Measurements from ENCODE around the gene BMAL2. TPM values are rescaled to one million over a fixed set of nuclear protein-coding genes. Genes with fewer than 3 reads are reported as not detected.

Gene BMAL2
- total RNA-seq, 6 donors from 2014 or later: 2.1 to 7.5 (median 3.1) TPM

- WGBS, 2 donors: 91 to 96% methylated on average over 2 of the region's 2 CpGs
- H3K27ac ChIP-seq: no peak overlapping the region
- H3K27me3 ChIP-seq: no peaks in the 10 kb centered on the region
- no peak for DNase-seq
- no peaks in the 10 kb centered on the region for H3K4me1 ChIP-seq
- H3K4me3 ChIP-seq: no peak overlapping the region
- TF ChIP-seq, protein P1, sequence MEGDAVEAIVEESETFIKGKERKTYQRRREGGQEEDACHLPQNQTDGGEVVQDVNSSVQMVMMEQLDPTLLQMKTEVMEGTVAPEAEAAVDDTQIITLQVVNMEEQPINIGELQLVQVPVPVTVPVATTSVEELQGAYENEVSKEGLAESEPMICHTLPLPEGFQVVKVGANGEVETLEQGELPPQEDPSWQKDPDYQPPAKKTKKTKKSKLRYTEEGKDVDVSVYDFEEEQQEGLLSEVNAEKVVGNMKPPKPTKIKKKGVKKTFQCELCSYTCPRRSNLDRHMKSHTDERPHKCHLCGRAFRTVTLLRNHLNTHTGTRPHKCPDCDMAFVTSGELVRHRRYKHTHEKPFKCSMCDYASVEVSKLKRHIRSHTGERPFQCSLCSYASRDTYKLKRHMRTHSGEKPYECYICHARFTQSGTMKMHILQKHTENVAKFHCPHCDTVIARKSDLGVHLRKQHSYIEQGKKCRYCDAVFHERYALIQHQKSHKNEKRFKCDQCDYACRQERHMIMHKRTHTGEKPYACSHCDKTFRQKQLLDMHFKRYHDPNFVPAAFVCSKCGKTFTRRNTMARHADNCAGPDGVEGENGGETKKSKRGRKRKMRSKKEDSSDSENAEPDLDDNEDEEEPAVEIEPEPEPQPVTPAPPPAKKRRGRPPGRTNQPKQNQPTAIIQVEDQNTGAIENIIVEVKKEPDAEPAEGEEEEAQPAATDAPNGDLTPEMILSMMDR (IDR thresholded peaks at IDR 0.05): no peak
- no peak for TF ChIP-seq POLR2A (IDR thresholded peaks at IDR 0.05)
- TF ChIP-seq EP300 (IDR thresholded peaks at IDR 0.05): no peak
- TF ChIP-seq POLR2AphosphoS5 (IDR thresholded peaks at IDR 0.05): no peak
- H3K9me3 ChIP-seq: no peaks in the 10 kb centered on the region
- H3K36me3 ChIP-seq: no peaks in the 10 kb centered on the region
- no peak for ATAC-seq (ENCODE audit: low FRiP score in 2 of 2)
These were observed 22.9 kb downstream of the BMAL2 start for GRCh38 chr12:27355486-27355885.

DNA sequence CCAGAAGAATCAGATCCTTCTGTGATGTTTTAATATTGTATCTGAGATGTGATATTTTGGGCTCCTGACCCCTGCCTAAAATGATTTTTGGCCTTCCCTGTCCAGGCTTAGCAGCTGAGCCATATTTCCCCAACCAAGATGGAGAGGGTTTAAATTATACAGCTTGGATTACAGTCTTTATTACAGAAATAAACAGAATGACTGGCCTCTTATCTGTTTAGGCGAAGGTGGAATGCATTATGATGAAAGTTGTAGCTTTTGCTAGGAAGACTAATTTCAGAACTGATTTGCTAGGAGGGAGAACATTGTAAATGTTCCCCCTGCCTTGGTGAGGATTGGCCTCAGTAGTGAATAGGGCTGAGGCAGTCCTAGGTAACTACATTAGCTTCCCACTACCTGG is 23.3 kb downstream of the BMAL2 start:
- 97 to 100% methylated on average over 1 of the region's 1 CpG for WGBS, 2 donors

GRCh38 chr12:27359578-27360340 is 27.1 kb downstream of the BMAL2 start:
- no peak for TF ChIP-seq EP300 (IDR thresholded peaks at IDR 0.05)
- TF ChIP-seq, protein P1 (IDR thresholded peaks at IDR 0.05): no peak
- no peak for TF ChIP-seq POLR2AphosphoS5 (IDR thresholded peaks at IDR 0.05)
- no peak for TF ChIP-seq POLR2A (IDR thresholded peaks at IDR 0.05)
- 82 to 83% methylated on average over 3 of the region's 3 CpGs for WGBS, 2 donors
- H3K36me3 ChIP-seq: no peaks in the 10 kb centered on the region
- ATAC-seq (ENCODE audit: low FRiP score in 2 of 2) (no peak), DNase-seq (no peak)
- no peak overlapping the region for H3K27ac ChIP-seq
- no peaks in the 10 kb centered on the region for H3K27me3 ChIP-seq
- no peaks in the 10 kb centered on the region for H3K9me3 ChIP-seq
- H3K4me3 ChIP-seq: no peak overlapping the region
- H3K4me1 ChIP-seq: no peaks in the 10 kb centered on the region

More for the DNA sequence above, 23.3 kb downstream of the BMAL2 start:
- Histone ChIP-seq H3K27ac (no peak overlapping the region), H3K4me1 (no peaks in the 10 kb centered on the region), H3K9me3 (no peaks in the 10 kb centered on the region), H3K36me3 (no peaks in the 10 kb centered on the region), H3K4me3 (no peak overlapping the region), H3K27me3 (no peaks in the 10 kb centered on the region)
- DNase-seq (no peak), ATAC-seq (ENCODE audit: low FRiP score in 2 of 2) (no peak)
- TF ChIP-seq EP300 (IDR thresholded peaks at IDR 0.05) (no peak), POLR2A (IDR thresholded peaks at IDR 0.05) (no peak), POLR2AphosphoS5 (IDR thresholded peaks at IDR 0.05) (no peak)
- TF ChIP-seq, protein P1 (IDR thresholded peaks at IDR 0.05): no peak

GRCh38 chr12:27361372-27361771 is 28.7 kb downstream of the BMAL2 start:
- Histone ChIP-seq H3K9me3 (no peaks in the 10 kb centered on the region), H3K4me1 (no peaks in the 10 kb centered on the region), H3K27ac (no peak overlapping the region), H3K4me3 (no peak overlapping the region), H3K36me3 (no peaks in the 10 kb centered on the region), H3K27me3 (no peaks in the 10 kb centered on the region)
- TF ChIP-seq POLR2A (IDR thresholded peaks at IDR 0.05): no peak
- TF ChIP-seq POLR2AphosphoS5 (IDR thresholded peaks at IDR 0.05): no peak
- TF ChIP-seq, protein P1 (IDR thresholded peaks at IDR 0.05): no peak
- TF ChIP-seq EP300 (IDR thresholded peaks at IDR 0.05): no peak
- DNase-seq: no peak
- WGBS, 2 donors: 86 to 87% methylated on average over 2 of the region's 2 CpGs
- no peak for ATAC-seq (ENCODE audit: low FRiP score in 2 of 2)

DNA sequence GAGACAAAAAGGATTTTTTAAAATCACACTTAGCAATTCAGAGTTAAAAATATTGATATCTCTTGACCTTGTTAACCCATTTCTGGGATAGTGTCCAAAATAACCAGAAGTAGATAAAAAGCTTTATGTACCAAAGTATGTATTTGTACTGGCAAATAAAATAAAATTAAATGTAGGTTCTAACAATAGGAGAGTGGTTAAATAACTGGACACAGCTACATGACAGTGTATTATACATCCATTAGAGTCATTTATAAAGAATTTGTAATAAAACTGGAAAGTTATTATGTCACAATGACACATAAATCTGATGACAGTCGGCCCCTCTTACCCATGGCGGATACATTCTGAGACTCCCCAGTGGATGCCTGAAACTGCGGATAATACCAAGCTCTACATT is 34.0 kb downstream of the BMAL2 start:
- ATAC-seq (ENCODE audit: low FRiP score in 2 of 2): no peak
- 97% methylated on average over 3 of the region's 3 CpGs for WGBS, 2 donors
- H3K4me3 ChIP-seq: no peak overlapping the region

More for the DNA sequence above, 34.0 kb downstream of the BMAL2 start:
- DNase-seq: no peak
- TF ChIP-seq EP300 (IDR thresholded peaks at IDR 0.05) (no peak), POLR2AphosphoS5 (IDR thresholded peaks at IDR 0.05) (no peak)
- TF ChIP-seq, protein P1 (IDR thresholded peaks at IDR 0.05): no peak
- H3K4me1 ChIP-seq: no peaks in the 10 kb centered on the region
- no peaks in the 10 kb centered on the region for H3K9me3 ChIP-seq
- H3K27ac ChIP-seq: no peak overlapping the region
- no peaks in the 10 kb centered on the region for H3K27me3 ChIP-seq
- no peaks in the 10 kb centered on the region for H3K36me3 ChIP-seq

Data from upper lobe of left lung (tissue), 6 donors.